Measurements from ENCODE around the gene OLFML2A.

DNA sequence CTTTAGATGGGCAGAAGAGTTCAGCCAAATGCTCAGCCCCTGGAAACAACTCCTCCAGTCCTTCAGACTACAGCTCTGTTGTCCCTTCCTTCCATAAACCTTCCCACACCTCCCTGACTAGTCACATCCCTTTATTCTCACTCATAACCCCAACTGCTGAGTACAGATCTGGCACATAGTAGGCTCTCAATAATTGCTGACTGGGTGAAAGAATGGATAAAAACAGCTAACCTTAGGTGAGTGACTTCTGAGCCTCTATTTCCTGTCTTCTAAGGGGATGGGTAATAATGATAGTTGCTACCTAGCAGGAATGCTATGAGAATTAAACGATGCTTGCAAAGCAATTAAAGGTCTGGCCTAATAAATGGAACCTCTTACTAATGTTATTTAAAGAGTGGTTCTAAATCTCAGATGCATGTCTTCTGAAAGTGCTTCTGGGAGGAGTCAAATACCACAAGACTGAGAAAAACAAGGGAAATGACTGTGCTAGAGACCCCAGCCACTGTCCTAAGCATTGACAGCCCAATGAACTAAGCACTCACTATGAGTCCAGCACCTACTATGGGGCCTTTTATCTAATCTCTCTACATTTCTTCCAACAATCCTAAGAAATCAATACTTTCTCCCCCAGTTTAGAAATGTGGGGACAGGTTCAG, 3.3 kb upstream of the OLFML2A start:
- TF ChIP-seq POLR2AphosphoS5 (IDR thresholded peaks at IDR 0.05): no peak
- TF ChIP-seq CTCF (IDR thresholded peaks at IDR 0.05): no peak
- TF ChIP-seq POLR2A (IDR thresholded peaks at IDR 0.05): no peak

Measured in sigmoid colon (tissue), 4 donors.